Measurements from ENCODE around the gene GMPR2.
A peak's percentile ranks its signal among the peaks of the same experiment; 100 is the strongest.
"Not testable (repeated sequence)": the region's sequence is repeated elsewhere in the genome, so short reads cannot be mapped to it uniquely, and the experiment has no call there.

The GMPR2 gene

DNA sequence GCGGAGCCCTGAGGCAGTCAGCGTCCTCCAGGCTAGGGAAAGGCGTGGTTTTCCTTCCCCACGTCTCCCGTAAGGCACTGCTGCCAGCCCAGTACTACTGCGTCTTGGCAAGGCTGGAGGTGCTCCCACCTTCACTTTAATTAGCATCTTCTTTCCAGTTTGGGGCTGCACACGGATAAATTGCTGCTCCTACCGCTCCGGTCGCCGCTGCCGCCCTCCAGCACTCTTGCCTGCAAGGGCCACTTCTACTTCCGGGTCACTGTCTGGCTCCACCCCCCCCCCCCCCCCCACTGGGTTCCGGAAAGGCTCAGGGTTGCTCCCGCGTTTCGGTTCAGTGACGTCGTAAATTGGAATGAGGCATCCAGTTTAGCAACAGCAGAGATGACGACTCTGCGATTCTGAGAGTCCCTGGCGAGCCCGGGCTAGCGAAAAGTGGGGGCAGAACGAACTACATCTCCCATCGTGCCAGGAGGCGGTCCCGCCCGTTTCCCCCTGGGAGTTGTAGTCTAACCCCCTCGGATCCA is 546 bp upstream of the GMPR2 start, which contains the start of gene NEDD8:
Gene NEDD8, minus strand, starts transcription at position 247 of the 524 bp plus-strand sequence. Its CDS starts 100 bp downstream, at position 147.
- peak; percentile 92 to 97 (median 96) for DNase-seq

DNA sequence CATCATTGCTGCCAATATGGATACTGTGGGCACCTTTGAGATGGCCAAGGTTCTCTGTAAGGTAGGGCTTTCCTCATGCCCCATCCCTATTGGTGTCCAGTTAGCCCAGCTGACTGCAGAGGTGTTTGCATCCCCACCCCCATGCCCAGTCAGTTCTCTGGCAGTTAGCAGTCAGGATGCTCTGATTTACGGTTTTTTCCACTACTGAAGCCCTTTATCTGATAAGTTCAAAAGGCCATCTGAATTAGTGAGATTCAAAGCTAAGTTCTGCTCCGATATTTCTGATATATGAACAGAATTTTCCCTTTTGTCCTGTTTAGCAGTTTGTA is 773 bp downstream of the GMPR2 start:
- peak in 1 of 3 experiments; percentile 38 for DNase-seq

DNA sequence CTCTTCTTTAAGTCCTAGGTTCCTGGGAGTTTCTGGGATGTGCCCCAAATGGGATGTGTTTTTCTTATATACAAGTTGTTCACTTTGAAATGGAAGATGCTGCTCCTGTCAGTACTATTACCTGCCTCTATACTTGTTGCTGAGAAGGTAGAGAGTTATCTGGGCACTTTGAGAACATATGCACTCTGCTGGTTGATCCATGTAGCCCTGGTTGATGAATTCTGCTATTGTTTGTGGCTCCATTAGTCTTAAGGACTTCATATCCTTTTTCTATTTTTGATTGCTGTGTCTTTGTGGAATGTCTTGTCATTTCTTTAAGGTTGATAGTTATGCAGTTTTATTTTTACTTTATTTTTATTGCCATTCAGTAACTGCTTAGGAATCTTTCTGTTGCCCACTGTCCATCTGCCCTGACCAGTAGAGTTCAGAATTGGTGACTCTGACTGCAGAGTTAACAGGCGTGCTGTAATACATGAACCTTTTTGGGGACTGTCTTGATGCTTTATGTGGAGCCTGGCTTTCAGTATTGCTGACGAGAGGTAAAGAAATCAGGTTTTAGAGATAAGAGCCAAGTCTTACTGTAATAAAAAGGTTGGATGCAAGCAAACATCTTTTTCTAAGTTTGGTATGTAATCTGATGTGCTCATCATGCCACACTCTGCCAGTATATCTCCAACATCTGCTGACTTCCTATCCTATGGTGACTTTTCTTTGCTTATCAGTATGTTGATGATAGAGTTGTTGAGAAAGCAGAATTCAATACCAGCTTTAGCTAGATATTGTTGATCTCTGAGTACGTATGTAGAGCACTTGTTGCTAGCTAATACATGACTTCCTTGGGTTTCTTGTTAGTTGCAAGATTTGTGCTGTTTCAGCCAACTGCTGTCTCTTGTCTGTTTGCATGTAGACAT is 1.6 kb downstream of the GMPR2 start:
- no peak for DNase-seq

DNA sequence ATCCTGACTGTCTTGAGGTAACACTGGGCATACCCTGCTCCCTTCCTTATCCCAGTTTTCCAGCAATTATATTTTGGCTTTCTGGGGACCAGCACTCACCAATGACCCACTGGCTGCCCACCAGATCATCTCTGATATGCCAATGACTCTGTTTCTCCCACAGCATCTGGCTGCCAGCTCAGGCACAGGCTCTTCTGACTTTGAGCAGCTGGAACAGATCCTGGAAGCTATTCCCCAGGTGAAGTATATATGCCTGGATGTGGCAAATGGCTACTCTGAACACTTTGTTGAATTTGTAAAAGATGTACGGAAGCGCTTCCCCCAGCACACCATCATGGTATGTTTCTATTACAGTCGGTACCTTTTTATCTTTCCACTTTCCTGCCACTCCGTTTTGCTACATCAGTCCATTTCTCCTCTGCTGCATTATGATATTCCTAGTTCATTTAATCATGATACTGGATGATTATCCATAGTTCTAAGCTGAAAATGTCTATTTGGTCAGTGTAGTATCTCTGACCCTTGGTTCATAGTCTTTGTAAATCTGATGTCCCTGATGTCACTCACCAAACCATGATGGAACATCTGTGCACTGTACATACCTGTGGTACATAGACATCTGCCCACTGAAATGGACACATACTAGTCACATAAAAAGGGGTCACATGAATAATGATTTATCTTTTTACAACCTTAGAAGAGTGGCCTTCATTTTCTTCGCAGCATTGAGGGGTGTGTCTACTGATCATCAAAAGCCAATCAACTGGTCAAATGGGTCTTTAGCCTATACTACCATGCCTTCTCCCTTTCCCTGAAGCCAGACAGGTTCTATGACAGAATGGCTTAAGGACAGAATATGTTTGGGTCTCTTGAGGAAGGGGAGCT is 3.3 kb downstream of the GMPR2 start:
- no peak for DNase-seq

DNA sequence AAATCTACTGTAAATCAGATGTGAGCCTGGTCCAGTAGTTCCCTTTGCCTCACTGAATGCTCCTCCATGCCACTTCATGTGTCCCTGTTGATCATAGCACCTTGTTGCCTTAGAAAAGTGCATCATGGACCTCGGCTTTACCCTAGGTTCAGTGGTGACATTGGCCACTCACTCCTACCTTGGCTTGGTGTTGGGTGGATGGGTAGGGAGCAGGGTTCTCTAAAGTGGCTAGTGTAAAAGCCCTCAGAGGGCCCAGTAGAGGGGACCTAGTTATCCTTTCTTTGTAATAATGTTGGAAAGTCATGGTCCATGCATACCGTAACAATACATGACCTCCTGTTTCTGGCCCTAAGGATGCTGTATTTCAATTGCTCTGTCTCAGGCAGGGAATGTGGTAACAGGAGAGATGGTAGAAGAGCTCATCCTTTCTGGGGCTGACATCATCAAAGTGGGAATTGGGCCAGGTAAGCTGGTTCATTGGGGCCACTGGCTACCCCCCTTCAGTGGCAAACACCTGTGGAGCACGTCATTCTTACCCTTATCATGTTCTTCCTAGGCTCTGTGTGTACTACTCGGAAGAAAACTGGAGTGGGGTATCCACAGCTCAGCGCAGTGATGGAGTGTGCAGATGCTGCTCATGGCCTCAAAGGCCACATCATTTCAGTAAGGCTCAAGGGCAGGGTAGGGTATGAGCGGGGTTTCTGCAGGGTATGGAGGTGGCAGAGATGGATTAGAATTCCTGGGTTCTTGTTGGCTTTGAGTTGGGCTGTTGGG is 4.1 kb downstream of the GMPR2 start:
- no peak for DNase-seq

DNA sequence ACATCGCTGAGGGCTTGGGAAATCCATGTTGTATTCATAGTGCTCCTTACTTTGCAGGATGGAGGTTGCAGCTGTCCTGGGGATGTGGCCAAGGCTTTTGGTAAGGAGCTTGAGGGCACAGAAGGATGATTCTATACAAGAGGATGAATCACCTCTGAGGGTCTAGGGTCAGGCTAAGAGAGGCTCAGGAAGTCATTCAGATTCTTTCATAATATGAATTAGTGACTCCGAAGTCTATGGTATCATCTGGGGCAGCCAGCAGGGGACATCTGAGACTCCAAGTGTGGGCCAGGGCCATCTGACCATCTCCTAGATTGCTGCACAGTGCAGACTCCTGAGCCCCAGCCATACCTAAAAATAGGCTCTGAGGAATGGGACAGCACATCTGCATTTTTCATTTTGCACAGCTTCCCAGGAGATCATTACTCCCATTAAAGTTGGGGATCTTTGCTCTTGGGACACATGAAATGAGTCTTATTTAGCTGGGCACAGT is 4.8 kb downstream of the GMPR2 start:
- DNase-seq = no peak

DNA sequence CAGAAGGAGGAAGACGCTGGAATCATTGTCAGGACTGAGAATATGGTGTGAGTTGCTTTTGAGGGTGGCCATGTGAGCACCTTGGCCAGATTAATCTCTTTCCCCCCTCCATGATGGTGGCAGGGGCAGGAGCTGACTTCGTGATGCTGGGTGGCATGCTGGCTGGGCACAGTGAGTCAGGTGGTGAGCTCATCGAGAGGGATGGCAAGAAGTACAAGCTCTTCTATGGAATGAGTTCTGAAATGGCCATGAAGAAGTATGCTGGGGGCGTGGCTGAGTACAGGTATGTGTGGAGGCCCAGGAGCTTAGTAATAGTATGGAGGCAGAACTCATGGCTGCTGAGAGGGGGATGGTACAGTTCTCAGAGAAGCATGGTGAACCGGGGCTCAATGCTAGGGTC is 5.4 kb downstream of the GMPR2 start:
- no peak for DNase-seq

DNA sequence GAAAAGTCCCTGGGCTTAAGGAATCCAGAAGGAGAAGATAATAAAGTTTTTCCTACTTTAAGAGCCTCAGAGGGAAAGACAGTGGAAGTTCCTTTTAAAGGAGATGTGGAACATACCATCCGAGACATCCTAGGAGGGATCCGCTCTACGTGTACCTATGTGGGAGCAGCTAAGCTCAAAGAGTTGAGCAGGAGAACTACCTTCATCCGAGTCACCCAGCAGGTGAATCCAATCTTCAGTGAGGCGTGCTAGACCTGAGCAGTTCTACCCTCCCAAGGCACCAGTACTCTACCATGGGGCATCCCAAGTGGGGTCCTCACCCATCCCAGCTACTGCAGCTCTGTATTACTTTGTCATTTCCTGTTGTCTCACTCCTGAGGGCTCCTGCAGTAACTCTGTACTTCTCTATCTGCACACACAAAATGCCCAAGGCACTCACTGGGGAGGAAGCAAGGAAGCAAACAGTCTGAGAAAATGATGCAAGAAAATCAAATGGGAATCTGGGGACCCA is 5.9 kb downstream of the GMPR2 start:
- DNase-seq = no peak

DNA sequence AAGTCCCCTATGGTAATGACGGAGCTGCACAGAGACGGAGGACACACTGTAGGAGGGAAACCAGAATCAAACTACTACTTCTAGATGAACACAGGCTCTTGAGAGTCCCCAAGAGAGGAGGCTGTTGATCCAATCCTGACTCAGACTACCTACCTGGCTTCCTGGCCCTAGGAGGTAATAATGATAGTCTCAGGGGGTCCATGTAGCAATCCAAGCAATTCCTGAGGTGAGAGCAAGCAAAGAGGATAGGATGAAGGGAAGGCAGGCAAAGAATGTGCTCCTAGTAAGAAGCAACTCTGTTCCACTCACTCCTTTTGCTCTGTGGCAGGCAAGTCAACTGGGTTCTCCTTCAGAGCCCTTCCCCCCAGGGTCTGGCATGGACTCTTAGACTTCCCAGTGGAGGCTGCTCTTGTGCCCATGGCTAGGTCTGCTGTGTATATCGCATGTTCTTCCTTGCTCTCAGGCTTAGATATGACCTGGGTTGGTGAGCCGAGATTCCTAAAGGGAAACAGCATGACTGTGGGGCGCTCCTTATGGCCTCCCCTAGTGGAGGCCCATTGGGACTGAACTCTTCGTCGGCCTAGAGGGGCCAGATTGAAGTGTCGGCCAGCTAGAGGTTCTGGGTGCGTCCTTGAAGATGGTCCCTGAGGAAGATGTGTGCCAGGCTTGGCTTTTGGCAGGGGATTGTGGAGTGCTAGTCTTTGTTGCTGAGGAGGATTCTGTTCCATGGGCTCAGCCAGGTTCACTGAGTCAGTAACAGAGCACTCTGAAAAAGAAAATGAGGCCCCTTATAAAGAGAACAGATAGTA is 7.6 kb downstream of the GMPR2 start:
- no peak for DNase-seq

DNA sequence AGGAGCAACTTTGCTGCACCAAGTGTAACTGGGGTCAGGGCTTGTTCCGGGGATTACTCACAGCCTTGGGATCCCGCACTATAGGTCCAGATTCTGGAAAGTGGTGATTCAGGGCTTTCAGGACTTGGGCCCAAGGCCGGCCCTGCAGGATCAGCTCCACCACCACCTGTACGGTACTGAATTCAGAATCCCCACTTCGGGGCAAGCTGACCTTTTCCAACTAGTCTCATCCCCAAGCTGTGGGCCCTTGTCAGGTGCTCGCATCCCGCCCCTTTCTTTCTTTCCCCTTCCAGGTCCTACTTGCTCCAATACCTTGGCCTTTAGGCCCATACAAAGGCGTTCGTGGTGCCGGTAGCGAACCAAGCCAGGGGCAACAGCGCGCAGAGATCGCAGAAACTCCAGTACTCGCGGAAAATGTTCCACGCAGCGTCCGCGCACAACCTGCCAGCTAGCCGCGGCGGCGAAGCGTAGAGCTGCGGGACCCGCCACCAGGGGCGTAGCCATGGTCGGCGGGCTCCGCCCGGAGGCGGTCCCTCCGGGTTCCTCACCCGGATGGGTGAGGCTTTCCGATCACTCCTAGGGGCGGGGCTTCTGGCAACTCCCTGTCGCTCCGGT is 9.2 kb downstream of the GMPR2 start:
- peak; percentile 94 to 100 (median 99) for DNase-seq

DNA sequence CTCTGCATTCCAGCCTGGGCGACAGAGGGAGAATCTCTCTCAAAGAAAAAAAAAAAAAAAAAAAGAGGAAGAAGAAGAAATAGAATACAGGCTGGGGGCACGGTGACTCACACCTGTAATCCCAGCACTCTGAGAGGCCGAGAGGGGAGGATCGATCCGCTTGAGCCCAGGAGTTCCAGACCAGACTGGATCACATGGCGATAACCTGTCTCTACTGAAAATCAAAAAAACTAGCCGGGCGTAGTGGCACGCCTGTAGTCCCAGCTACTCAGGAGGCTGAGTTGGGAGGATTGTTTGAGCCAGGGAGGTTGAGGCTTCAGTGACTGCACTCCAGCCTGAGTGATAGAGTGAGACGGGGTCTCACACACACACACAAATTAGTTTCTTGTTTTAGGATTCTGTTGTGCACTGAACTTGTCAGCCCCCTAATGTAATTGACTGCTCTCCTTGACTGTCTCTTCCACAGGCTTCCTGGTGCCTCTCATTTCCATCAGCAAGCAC is 10.7 kb downstream of the GMPR2 start:
- no peak for DNase-seq

DNA sequence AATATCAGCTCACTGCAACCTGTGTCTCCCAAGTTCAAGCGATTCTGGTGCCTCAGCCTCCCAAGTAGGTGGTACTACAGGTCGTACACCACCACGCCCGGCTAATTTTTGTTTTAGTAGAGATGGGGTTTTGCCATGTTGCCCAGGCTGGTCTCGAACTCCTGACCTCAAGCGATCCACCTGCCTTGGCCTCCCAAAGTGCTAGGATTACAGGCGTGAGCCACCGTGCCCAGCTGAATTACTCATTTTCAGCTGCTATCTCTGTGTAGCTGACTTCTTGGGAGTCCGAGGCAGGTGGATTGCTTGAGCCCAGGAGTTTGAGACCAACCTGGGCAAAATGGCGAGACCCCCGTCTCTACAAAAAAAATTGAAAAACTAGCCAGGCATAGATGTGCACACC is 12.6 kb downstream of the GMPR2 start:
- not testable (repeated sequence) for DNase-seq

DNA sequence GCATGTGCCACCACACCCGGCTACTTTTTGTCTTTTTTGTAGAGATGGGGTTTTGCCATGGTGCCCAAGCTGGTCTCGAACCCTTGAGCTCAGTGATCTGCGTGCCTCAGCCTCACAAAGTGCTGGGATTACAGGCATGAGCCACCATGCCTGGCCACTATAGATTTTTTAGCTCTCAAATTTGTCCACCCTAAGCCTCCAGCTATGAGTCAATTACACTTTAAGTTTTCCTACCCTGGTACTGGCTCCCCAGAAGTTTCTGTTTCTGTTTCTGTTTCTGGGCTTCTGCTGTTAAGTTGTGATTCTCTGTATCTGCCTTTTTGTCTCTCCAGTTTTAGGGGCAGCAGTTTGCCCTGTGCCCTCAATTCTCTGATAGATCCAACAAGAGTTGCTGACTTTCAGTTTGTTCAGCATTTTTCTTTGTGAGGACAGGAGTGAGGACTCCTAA is 14.1 kb downstream of the GMPR2 start:
- DNase-seq = no peak

DNA sequence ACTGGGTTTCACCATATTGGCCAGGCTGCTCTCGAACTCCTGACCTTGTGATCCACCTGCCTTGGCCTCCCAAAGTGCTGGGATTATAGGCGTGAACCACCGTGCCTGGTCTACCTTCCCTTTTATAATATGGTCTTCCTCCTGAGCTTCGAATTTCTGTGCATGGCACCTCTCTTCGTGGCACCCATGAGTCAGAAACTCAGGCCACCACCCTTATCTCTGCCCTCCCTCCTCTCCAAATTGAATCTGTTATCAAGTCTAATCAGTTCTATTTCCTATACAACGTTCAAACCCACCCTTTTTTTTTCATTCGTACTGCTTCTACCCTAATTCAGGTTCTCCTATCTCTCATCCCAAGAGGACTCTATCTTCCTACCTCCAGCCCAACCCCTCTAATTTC is 14.7 kb downstream of the GMPR2 start:
- no peak for DNase-seq

DNA sequence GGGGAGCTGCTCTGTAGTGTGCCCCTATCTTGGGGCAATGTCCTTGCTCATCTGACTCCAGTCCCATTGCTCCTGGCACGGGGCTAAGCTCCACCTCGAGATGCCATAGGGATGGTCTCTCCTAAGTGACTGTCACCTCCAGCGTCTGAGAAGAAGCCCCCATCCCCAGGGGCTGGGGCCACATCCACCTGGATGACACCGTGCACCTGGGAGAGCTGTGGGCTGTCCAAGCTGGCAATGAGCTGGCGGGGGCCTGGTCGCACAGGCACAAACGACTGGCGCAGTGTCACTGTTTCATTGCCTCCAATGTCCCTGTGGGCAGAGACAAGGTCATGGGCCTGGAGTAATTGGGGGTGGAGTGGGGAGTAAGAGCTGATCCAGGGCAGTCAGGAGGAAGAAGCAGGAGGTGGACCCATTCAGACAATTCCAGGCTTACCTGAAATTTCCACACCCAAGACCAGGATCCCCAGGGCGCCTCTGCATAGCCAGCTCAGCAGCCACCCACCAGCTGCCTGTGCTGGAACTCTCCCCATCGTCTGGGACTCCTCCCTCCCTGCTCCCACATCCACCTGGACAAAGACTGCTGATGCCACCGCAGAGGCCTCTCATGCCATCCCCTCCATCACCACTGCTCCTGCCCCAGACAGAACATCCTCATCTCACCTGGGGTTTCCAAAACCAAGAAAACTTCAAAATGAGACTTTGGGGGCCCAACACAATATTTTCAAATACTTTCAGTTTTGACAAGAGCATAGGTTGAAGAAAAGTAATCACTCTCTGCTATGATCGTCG is 16.7 kb downstream of the GMPR2 start:
- no peak for DNase-seq

DNA sequence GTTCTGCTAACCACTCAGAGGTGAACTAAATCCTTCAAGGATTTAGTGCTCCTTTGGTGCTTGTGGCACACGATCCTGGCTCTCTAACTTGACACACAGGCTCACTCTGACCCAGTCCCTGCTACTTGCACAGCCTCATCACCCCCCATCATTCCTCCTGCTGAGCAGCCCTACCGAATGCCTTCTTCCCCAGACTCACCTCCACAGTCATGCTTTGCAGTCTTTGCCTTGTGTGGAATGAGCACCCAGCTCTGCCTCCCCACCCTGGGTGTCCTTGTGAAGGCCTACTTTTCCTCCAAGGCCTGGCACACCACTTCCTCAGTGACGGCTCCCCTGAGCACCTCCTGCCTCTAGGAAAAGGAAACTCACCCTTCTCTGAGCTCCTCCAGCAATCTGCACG is 17.6 kb downstream of the GMPR2 start:
- no peak for DNase-seq

DNA sequence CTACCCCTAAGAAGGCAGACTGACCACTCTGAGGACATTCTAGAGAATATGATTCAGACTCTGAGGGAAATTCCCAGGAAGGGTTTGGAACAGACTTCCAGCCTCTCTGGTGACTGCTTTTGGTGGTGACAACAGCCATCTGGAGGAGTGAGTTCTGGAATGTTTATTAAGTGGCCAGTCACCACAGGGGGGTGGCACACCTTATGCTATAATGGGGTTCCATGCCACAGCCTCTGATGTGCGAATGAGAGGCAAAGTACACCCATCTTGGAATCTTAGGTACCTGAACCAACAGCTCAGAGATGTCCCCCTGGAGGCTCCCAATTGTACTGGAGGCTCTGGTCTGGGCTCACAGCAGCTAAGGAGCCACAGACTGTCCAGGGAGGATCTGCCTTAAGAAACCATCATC is 19.2 kb downstream of the GMPR2 start:
- DNase-seq = no peak

DNA sequence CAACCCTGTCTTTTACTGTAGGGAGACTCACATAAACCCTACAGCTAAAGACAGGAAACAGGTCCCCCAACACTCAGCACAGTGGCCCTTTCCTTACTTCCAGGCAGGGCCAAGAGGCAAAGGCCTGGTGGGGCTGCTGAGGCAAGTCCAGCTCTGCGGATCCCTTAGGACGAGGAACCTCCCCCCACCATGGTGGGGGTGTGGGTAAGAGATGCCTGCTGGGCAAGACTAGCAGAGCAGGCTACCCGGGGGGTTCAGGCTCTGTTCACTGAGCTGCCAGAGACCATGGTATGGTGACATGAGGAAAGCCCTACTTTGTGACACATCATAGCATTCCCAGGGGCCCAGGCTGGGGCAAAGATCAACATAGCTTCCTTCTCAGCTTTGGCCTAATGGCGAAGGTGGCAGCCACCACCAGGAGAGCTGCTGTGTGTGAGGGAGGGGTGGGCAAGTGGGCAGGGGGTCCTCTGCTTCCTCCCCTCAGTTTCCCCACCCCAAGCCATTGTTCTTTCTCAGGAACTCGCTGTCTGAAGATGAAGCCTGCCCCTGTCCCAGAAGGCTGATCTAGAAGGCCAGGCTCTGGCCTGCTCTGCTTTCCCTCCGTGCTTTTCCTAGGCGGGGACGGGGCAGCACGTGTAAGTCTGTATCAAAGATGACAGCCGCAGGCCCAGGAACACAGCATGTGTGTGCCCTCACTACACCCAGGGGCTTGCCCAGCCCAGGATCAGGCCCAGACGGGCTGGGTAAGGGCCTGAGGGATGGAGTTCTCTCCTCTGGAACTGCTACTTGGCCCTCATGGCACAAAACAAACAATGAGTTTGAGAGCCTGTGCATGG is 19.8 kb downstream of the GMPR2 start:
- DNase-seq = no peak

DNA sequence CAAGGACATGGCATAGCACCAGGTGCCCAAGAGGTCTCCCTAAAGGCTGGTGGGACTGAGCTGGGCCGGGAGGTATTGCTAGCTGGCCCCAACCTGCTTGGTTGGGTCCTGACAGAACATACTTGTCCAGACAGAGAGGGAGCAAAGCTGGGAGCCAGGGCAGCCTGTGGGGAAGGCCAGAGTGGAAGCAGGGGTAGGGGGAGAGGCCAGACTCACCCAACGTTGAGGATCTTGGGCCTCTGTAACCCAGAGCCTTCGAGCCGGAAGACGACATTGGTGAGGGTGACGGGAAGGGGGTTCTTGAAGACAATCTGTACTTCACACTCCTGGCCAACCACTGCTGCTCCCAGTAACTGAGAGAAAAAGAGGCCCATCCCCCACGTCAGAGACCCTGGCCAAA is 21.2 kb downstream of the GMPR2 start:
- DNase-seq = no peak
